GM23338 (cell line): ENCODE data around the gene TUBB. TPM values are rescaled to one million over a fixed set of nuclear protein-coding genes. Genes with fewer than 3 reads are reported as not detected.

Experiments used
- ATAC-seq: fragments of 200-7000 bp; cut with Tn5 transposase; 3 replicates; pipeline ENCODE4 v1.9.1; 2020
- DNase-seq: peaks from one replicate; pipeline ENCODE4 v3.0.0-alpha.2; 2015; ENCODE audit warnings: low spot score
- H2AFZ ChIP-seq: fragments of 200-600 bp; sonication (generic); 2 replicates; pipeline ENCODE4 v1.8.0; 2016; ENCODE audit warnings: antibody characterized with exemption, mild to moderate bottlenecking, moderate library complexity
- H3F3A ChIP-seq: fragments of 200-600 bp; sonication (generic); replicated peaks from 2 replicates; pipeline ENCODE4 v1.8.0; 2017; ENCODE audit warnings: antibody characterized with exemption, mixed run types, low read depth
- H3K27ac ChIP-seq: fragments of 200-600 bp; sonication (generic); 2 replicates; pipeline ENCODE4 v1.6.1; 2016; ENCODE audit warnings: low read depth
- H3K27me3 ChIP-seq: fragments of 200-600 bp; sonication (generic); 2 replicates; pipeline ENCODE4 v1.8.0; 2016; ENCODE audit warnings: mild to moderate bottlenecking, mixed run types, moderate library complexity; ENCODE audit not compliant: insufficient read depth
- H3K36me3 ChIP-seq: fragments of 200-600 bp; sonication (generic); 2 replicates; pipeline ENCODE4 v1.8.0; 2016; ENCODE audit warnings: mild to moderate bottlenecking; ENCODE audit not compliant: insufficient read depth
- H3K4me1 ChIP-seq: fragments of 200-600 bp; sonication (generic); 2 replicates; pipeline ENCODE4 v1.8.0; 2016; ENCODE audit warnings: mild to moderate bottlenecking, moderate library complexity; ENCODE audit not compliant: insufficient read depth
- H3K4me2 ChIP-seq: fragments of 200-600 bp; sonication (generic); 2 replicates; pipeline ENCODE4 v1.7.1; 2017; ENCODE audit warnings: mixed run types
- H3K4me3 ChIP-seq: fragments of 200-600 bp; sonication (generic); 2 replicates; pipeline ENCODE4 v1.6.1; 2016; ENCODE audit warnings: mixed run types
- H3K79me2 ChIP-seq: fragments of 200-600 bp; sonication (generic); replicated peaks from 2 replicates; pipeline ENCODE4 v1.8.0; 2017; ENCODE audit warnings: mild to moderate bottlenecking; ENCODE audit not compliant: insufficient read depth
- H3K9me2 ChIP-seq: fragments of 200-600 bp; sonication (generic); 2 replicates; pipeline ENCODE4 v1.8.0; 2017; ENCODE audit not compliant: insufficient read depth
- H4K20me1 ChIP-seq: fragments of 200-600 bp; sonication (generic); replicated peaks from 2 replicates; pipeline ENCODE4 v1.8.0; 2017; ENCODE audit warnings: mild to moderate bottlenecking; ENCODE audit not compliant: insufficient read depth
- H3K27ac Mint-ChIP-seq: 2 replicates; pipeline ENCODE4 v1.8.0; 2020; ENCODE audit warnings: inconsistent platforms, mild to moderate bottlenecking, moderate library complexity, mixed read lengths
- H3K27me3 Mint-ChIP-seq: 3 replicates; pipeline ENCODE4 v1.8.0; 2022; ENCODE audit warnings: low read depth, mild to moderate bottlenecking, moderate library complexity, mixed read lengths, inconsistent platforms; ENCODE audit not compliant: insufficient read depth, poor library complexity
- H3K36me3 Mint-ChIP-seq: 3 replicates; pipeline ENCODE4 v1.8.0; 2021; ENCODE audit warnings: low read depth, mild to moderate bottlenecking, inconsistent platforms, moderate library complexity, mixed read lengths
- H3K4me1 Mint-ChIP-seq: 3 replicates; pipeline ENCODE4 v1.8.0; 2020; ENCODE audit warnings: mild to moderate bottlenecking, inconsistent platforms, mixed read lengths
- H3K4me3 Mint-ChIP-seq: 3 replicates; pipeline ENCODE4 v1.8.0; 2021; ENCODE audit warnings: moderate library complexity, mild to moderate bottlenecking, inconsistent platforms, mixed read lengths
- H3K9me3 Mint-ChIP-seq: 3 replicates; pipeline ENCODE4 v1.8.0; 2020; ENCODE audit warnings: moderate library complexity, mild to moderate bottlenecking, inconsistent platforms, mixed read lengths
- CREB1 ChIP-seq: fragments of 250-450 bp; sonication (Bioruptor Pico); IDR thresholded peaks from 2 replicates; pipeline ENCODE4 v1.5.0; 2020; ENCODE audit warnings: low read depth, mild to moderate bottlenecking, moderate library complexity
- CTCF ChIP-seq, 2 experiments: fragments of 200-600 bp in 1 of 2; sonication (generic) in 1 of 2; conservative IDR thresholded peaks; 2 replicates each; pipeline versions ENCODE4 v1.5.1 to v1.6.1; 2016 to 2017; ENCODE audit warnings: antibody characterized with exemption in 2 of 2, low read depth in 2 of 2, mild to moderate bottlenecking in 2 of 2, moderate library complexity in 1 of 2
- EZH2 ChIP-seq: fragments of 200-600 bp; sonication (generic); IDR thresholded peaks from one replicate; pipeline ENCODE4 v1.8.0; 2017; ENCODE audit warnings: antibody characterized with exemption, mild to moderate bottlenecking, low read depth; ENCODE audit not compliant: unreplicated experiment
- EZH2phosphoT487 ChIP-seq: fragments of 200-600 bp; sonication (generic); IDR thresholded peaks from one replicate; pipeline ENCODE4 v1.8.1; 2018; ENCODE audit warnings: antibody characterized with exemption; ENCODE audit not compliant: unreplicated experiment
- JUNB ChIP-seq: IDR thresholded peaks from one replicate; pipeline ENCODE4 v1.6.1; 2016; ENCODE audit warnings: antibody characterized with exemption; ENCODE audit not compliant: unreplicated experiment
- NANOG ChIP-seq: IDR thresholded peaks from 2 replicates; pipeline ENCODE4 v1.6.1; 2016; ENCODE audit warnings: antibody characterized with exemption, borderline replicate concordance
- REST ChIP-seq: IDR thresholded peaks from one replicate; pipeline ENCODE4 v1.6.1; 2018; ENCODE audit warnings: antibody characterized with exemption; ENCODE audit not compliant: unreplicated experiment
- STAT1 ChIP-seq: IDR thresholded peaks from one replicate; pipeline ENCODE4 v1.6.1; 2016; ENCODE audit warnings: antibody characterized with exemption; ENCODE audit not compliant: unreplicated experiment
- ZNF114 ChIP-seq: fragments of 250-450 bp; sonication (Bioruptor Pico); IDR thresholded peaks from 2 replicates; pipeline ENCODE4 v1.5.0; 2020; ENCODE audit warnings: mild to moderate bottlenecking, moderate library complexity
- polyA plus RNA-seq: library from polyadenylated mRNA; unstranded; fragments of >200 nt; fragmentation: Nextera tagmentation; extraction: Ambion mirVana; gene quantifications from 2 replicates; pipeline ENCODE4 v1.2.1, GENCODE V29; 2016
- total RNA-seq: library from RNA; depleted of rRNA; stranded (reverse); fragments of >200 nt; shearing (Covaris generic); gene quantifications from 2 replicates; pipeline ENCODE4 v1.2.3, GENCODE V29; 2014
- TF ChIP-seq, protein P1 (sequence below): IDR thresholded peaks from 2 replicates; pipeline ENCODE4 v1.6.1; 2016; ENCODE audit warnings: antibody characterized with exemption

The TUBB gene
- total and polyA plus RNA-seq, 2 experiments from 2014 or later, result 1,041 to 1,704 TPM

DNA sequence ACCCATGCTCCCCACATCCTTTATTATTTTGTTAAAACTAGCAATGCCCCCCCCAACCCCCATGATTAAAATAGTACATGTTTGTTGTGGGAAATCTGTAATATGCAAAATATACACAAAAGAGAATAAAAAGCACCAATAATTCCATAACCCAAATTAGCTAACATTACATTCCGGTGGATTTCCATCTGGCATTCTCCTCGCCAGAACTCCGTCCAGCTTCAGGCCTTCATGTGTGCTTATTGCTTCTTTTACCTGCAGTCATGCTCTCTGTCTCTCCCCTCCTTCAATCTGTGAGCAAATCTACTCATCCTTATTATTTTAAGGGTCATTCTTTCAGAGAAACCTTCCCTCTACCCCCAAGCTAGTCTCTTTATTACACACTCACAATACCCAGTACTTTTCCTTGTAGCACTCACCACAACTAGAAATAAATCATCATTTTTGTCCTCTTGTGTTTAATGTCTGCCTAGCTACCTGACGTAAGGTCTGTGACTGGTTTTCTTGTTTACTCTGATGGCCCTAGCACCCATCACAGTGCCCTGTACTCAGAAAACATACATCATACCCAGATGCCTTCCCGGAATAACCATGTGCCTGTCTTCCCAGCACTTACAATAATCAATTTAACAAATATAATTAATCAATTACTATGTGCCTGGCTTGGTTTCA is 49.8 kb downstream of the TUBB start:
- Histone ChIP-seq H3K4me1 (peaks cover 26% of the 10 kb centered on the region), H4K20me1 (no peaks in the 10 kb centered on the region), H3K27ac (no peak overlapping the region), H3K36me3 (no peaks in the 10 kb centered on the region), H3K27me3 (no peaks in the 10 kb centered on the region), H3F3A (no peaks in the 10 kb centered on the region), H3K4me2 (peak overlapping the region; percentile 46), H3K79me2 (no peaks in the 10 kb centered on the region), H3K4me3 (no peak overlapping the region), H2AFZ (peak overlapping the region; percentile 95; the same call in 1 of the 2 replicates), H3K9me2 (no peaks in the 10 kb centered on the region)
- TF ChIP-seq NANOG (no peak), JUNB (no peak), STAT1 (no peak), EZH2phosphoT487 (no peak), ZNF114 (CRISPR knock-in tag) (no peak), CREB1 (CRISPR knock-in tag) (no peak)
- TF ChIP-seq, protein P1, sequence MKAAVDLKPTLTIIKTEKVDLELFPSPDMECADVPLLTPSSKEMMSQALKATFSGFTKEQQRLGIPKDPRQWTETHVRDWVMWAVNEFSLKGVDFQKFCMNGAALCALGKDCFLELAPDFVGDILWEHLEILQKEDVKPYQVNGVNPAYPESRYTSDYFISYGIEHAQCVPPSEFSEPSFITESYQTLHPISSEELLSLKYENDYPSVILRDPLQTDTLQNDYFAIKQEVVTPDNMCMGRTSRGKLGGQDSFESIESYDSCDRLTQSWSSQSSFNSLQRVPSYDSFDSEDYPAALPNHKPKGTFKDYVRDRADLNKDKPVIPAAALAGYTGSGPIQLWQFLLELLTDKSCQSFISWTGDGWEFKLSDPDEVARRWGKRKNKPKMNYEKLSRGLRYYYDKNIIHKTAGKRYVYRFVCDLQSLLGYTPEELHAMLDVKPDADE, result no peak
- H3K4me3 Mint-ChIP-seq, result peak overlapping the region; percentile 43; the same call in 1 of the 3 replicates
- H3K4me1 Mint-ChIP-seq, result peaks cover 47% of the 10 kb centered on the region
- no peaks in the 10 kb centered on the region for H3K36me3 Mint-ChIP-seq
- no peak for ATAC-seq
- DNase-seq, result no peak
- peak overlapping the region; percentile 94 for H3K27ac Mint-ChIP-seq
- no peaks in the 10 kb centered on the region; the same call in 2 of the 3 replicates for H3K9me3 Mint-ChIP-seq
- H3K27me3 Mint-ChIP-seq, result peaks cover 8% of the 10 kb centered on the region

GRCh38 chr6:30770592-30770991 is 50.4 kb downstream of the TUBB start:
- no peak overlapping the region; the same call in 1 of the 2 replicates for H2AFZ ChIP-seq
- H3K79me2 ChIP-seq, result no peaks in the 10 kb centered on the region
- Mint-ChIP-seq H3K4me3 (no peak overlapping the region), H3K9me3 (no peaks in the 10 kb centered on the region; the same call in 2 of the 3 replicates), H3K4me1 (peaks cover 41% of the 10 kb centered on the region), H3K27me3 (peaks cover 8% of the 10 kb centered on the region), H3K27ac (0 out of 2 replicates have a peak overlapping the region, but pooled peaks have one; percentile 1), H3K36me3 (no peaks in the 10 kb centered on the region)
- ATAC-seq (no peak), DNase-seq (no peak)
- no peak overlapping the region for H3K27ac ChIP-seq
- no peaks in the 10 kb centered on the region for H4K20me1 ChIP-seq
- no peaks in the 10 kb centered on the region for H3K27me3 ChIP-seq
- peaks cover 24% of the 10 kb centered on the region for H3K4me1 ChIP-seq
- no peaks in the 10 kb centered on the region for H3F3A ChIP-seq
- H3K4me2 ChIP-seq, result no peak overlapping the region
- H3K4me3 ChIP-seq, result no peak overlapping the region
- TF ChIP-seq JUNB, result no peak
- no peak for TF ChIP-seq REST
- no peak for TF ChIP-seq CREB1 (CRISPR knock-in tag)
- TF ChIP-seq EZH2phosphoT487, result no peak
- TF ChIP-seq EZH2, result no peak
- TF ChIP-seq, protein P1, result no peak
- TF ChIP-seq CTCF (conservative IDR thresholded peaks at IDR 0.05; ENCODE audit: low read depth in 2 of 2), result no peak
- TF ChIP-seq NANOG, result no peak
- no peaks in the 10 kb centered on the region for H3K9me2 ChIP-seq
- no peaks in the 10 kb centered on the region for H3K36me3 ChIP-seq
